GM23248 (cell line): ENCODE data around the gene FBXO15. TPM values are rescaled to one million over a fixed set of nuclear protein-coding genes. Genes with fewer than 3 reads are reported as not detected.

ENCODE experiments used
- DNase-seq: peaks from one replicate; pipeline ENCODE4 v3.0.0-alpha.2; 2015
- H2AFZ ChIP-seq: fragments of 200-600 bp; sonication (generic); 2 replicates; pipeline ENCODE4 v1.6.1; 2016; ENCODE audit warnings: antibody characterized with exemption
- H3F3A ChIP-seq: fragments of 200-600 bp; sonication (generic); 2 replicates; pipeline ENCODE4 v1.6.1; 2016; ENCODE audit warnings: mild to moderate bottlenecking, antibody characterized with exemption, mixed run types; ENCODE audit not compliant: insufficient read depth
- H3K27ac ChIP-seq: fragments of 200-600 bp; sonication (generic); 2 replicates; pipeline ENCODE4 v1.5.1; 2016; ENCODE audit warnings: mild to moderate bottlenecking
- H3K27me3 ChIP-seq: fragments of 200-600 bp; sonication (generic); replicated peaks from 2 replicates; pipeline ENCODE4 v1.6.1; 2016; ENCODE audit warnings: mild to moderate bottlenecking; ENCODE audit not compliant: insufficient read depth
- H3K36me3 ChIP-seq: fragments of 200-600 bp; sonication (generic); 2 replicates; pipeline ENCODE4 v1.6.1; 2016; ENCODE audit warnings: low read depth, mild to moderate bottlenecking
- H3K4me1 ChIP-seq: fragments of 200-600 bp; sonication (generic); 2 replicates; pipeline ENCODE4 v1.6.1; 2016; ENCODE audit warnings: mild to moderate bottlenecking; ENCODE audit not compliant: insufficient read depth
- H3K4me2 ChIP-seq: fragments of 200-600 bp; sonication (generic); one replicate; pipeline ENCODE4 v1.6.1; 2016; ENCODE audit warnings: mild to moderate bottlenecking; ENCODE audit not compliant: unreplicated experiment
- H3K4me3 ChIP-seq: fragments of 200-600 bp; sonication (generic); 2 replicates; pipeline ENCODE4 v1.5.1; 2016; ENCODE audit warnings: mild to moderate bottlenecking
- H3K79me2 ChIP-seq: fragments of 200-600 bp; sonication (generic); 2 replicates; pipeline ENCODE4 v1.6.1; 2016; ENCODE audit warnings: mild to moderate bottlenecking; ENCODE audit not compliant: insufficient read depth
- H3K9ac ChIP-seq: fragments of 200-600 bp; sonication (generic); 2 replicates; pipeline ENCODE4 v1.6.1; 2016; ENCODE audit warnings: mild to moderate bottlenecking
- H3K9me2 ChIP-seq: fragments of 200-600 bp; sonication (generic); 2 replicates; pipeline ENCODE4 v1.6.1; 2016; ENCODE audit warnings: mixed run types, mild to moderate bottlenecking, moderate library complexity; ENCODE audit not compliant: insufficient read depth
- H3K9me3 ChIP-seq: fragments of 200-600 bp; sonication (generic); one replicate; pipeline ENCODE4 v1.6.1; 2017; ENCODE audit warnings: low read depth
- H4K20me1 ChIP-seq: fragments of 200-600 bp; sonication (generic); 2 replicates; pipeline ENCODE4 v1.6.0; 2016; ENCODE audit not compliant: insufficient read depth
- EZH2 ChIP-seq: fragments of 200-600 bp; sonication (generic); IDR thresholded peaks from 2 replicates; pipeline ENCODE4 v1.6.1; 2018; ENCODE audit warnings: antibody characterized with exemption, mild to moderate bottlenecking; ENCODE audit not compliant: insufficient read depth, poor library complexity, severe bottlenecking
- EZH2phosphoT487 ChIP-seq: fragments of 200-600 bp; sonication (generic); IDR thresholded peaks from 2 replicates; pipeline ENCODE4 v1.6.1; 2018; ENCODE audit warnings: antibody characterized with exemption, moderate library complexity, mild to moderate bottlenecking, low read depth; ENCODE audit not compliant: insufficient read depth
- WGBS, 2 experiments: methylation state at CpG; one replicate each; pipeline ENCODE4 v1.1.6; 2015 to 2017; ENCODE audit warnings: low lambda C conversion rate in 2 of 2, low coverage in 1 of 2; ENCODE audit errors: missing lambda C conversion rate in 2 of 2; 5-methylcytosine and 5-hydroxymethylcytosine counted together
- in situ Hi-C: fragments of 300-500 bp; cut with MboI; formaldehyde crosslinking; loops from 2 replicates; pipeline ENCODE4 v1.15.0; 2020
- polyA plus RNA-seq: library from polyadenylated mRNA; unstranded; fragments of >200 nt; fragmentation: Nextera tagmentation; extraction: Ambion mirVana; gene quantifications from 2 replicates; pipeline ENCODE4 v1.2.1, GENCODE V29; 2016
- total RNA-seq: library from RNA; depleted of rRNA; stranded (reverse); fragments of >200 nt; shearing (Covaris generic); gene quantifications from 2 replicates; pipeline ENCODE4 v1.2.3, GENCODE V29; 2014

The FBXO15 gene
- total and polyA plus RNA-seq, 2 experiments from 2014 or later: 0.22 to 1.1 TPM

GRCh38 chr18:74092922-74093321 is 54.7 kb downstream of the FBXO15 start:
- Histone ChIP-seq H4K20me1 (no peaks in the 10 kb centered on the region), H2AFZ (no peak overlapping the region), H3K27ac (no peak overlapping the region), H3K4me1 (no peaks in the 10 kb centered on the region), H3K36me3 (no peaks in the 10 kb centered on the region), H3K27me3 (no peaks in the 10 kb centered on the region), H3F3A (no peaks in the 10 kb centered on the region), H3K4me3 (no peak overlapping the region), H3K9me3 (no peaks in the 10 kb centered on the region), H3K9ac (no peak overlapping the region), H3K9me2 (no peaks in the 10 kb centered on the region), H3K4me2 (no peak overlapping the region), H3K79me2 (no peaks in the 10 kb centered on the region)
- in situ Hi-C loops: no loop called here
- TF ChIP-seq EZH2phosphoT487: no peak
- TF ChIP-seq EZH2: no peak
- 19 to 21% methylated on average over 2 to 3 of the region's 3 CpGs for whole genome bisulfite sequencing, 2 experiments
- DNase-seq: no peak

DNA sequence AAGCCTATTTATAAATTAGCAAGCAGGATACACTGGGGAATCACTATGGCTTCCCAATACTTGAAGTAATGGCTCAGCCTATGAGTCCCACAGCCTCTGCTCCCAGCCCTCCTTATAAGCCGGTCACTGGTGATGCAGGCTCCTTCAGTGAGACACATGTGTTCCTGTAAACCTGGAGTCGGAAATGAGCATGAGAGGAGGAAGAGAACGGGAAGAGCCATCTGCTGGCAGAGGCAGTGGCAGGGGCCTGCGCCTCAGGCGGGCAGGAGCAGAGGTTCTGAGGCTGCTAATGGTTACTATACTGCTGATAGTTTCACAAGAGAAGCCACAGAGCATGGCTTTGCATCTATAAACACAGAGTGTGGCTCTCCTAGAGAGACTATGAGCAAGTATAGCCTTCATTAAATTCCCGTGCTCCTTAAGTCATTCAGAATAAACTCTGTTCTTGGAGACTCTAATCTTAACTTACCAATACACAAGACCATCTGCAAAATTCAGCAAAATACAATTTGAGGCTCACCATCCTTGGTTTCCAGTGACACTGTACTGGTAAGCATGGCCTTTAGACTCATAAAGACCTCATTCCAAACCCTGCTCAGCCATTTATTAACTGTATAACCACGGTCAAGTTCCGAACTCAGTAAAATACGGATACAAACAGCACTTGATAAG is 63.3 kb downstream of the FBXO15 start:
- 72 to 82% methylated on average over 9 of the region's 9 CpGs for WGBS, 2 experiments
- Histone ChIP-seq H3K9me3 (no peaks in the 10 kb centered on the region), H3F3A (no peaks in the 10 kb centered on the region), H3K27me3 (peaks cover 5% of the 10 kb centered on the region), H3K36me3 (no peaks in the 10 kb centered on the region), H3K79me2 (no peaks in the 10 kb centered on the region), H4K20me1 (no peaks in the 10 kb centered on the region), H2AFZ (no peak overlapping the region), H3K9ac (no peak overlapping the region), H3K9me2 (no peaks in the 10 kb centered on the region), H3K4me2 (no peak overlapping the region), H3K4me3 (no peak overlapping the region), H3K27ac (no peak overlapping the region), H3K4me1 (no peaks in the 10 kb centered on the region)
- no peak for TF ChIP-seq EZH2phosphoT487
- no peak for TF ChIP-seq EZH2
- in situ Hi-C loops: no loop called here
- DNase-seq: no peak

DNA sequence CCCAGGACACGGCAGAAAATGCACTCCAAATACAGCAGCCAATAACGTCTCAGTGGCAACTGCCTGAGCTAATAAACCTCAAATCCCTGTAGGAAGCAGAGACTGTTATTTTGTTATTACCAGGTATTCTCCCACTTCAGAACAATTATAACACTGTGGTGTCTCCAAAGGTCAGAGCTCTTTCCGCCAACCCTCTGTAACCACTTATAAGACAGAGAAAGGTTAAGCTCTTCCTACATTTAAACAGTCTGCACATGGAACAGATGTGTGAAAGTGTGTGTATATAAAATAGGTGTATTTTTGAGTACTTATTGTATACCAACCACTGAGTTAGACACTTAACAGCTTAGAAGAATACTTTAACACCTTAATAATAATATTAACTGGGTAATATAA is 64.1 kb downstream of the FBXO15 start:
- H3K79me2 ChIP-seq: no peaks in the 10 kb centered on the region
- DNase-seq: no peak
- H3K9me3 ChIP-seq: no peaks in the 10 kb centered on the region
- no peaks in the 10 kb centered on the region for H3K9me2 ChIP-seq
- peaks cover 13% of the 10 kb centered on the region for H3K27me3 ChIP-seq
- no peak overlapping the region for H2AFZ ChIP-seq
- TF ChIP-seq EZH2phosphoT487 (no peak), EZH2 (no peak)
- H3K4me1 ChIP-seq: no peaks in the 10 kb centered on the region
- H3K27ac ChIP-seq: no peak overlapping the region
- no peak overlapping the region for H3K4me3 ChIP-seq
- H3F3A ChIP-seq: no peaks in the 10 kb centered on the region
- H4K20me1 ChIP-seq: no peaks in the 10 kb centered on the region
- WGBS, 2 experiments: 47 to 59% methylated on average over 3 of the region's 3 CpGs
- no peak overlapping the region for H3K4me2 ChIP-seq
- in situ Hi-C loops: no loop called here
- H3K9ac ChIP-seq: no peak overlapping the region
- no peaks in the 10 kb centered on the region for H3K36me3 ChIP-seq

DNA sequence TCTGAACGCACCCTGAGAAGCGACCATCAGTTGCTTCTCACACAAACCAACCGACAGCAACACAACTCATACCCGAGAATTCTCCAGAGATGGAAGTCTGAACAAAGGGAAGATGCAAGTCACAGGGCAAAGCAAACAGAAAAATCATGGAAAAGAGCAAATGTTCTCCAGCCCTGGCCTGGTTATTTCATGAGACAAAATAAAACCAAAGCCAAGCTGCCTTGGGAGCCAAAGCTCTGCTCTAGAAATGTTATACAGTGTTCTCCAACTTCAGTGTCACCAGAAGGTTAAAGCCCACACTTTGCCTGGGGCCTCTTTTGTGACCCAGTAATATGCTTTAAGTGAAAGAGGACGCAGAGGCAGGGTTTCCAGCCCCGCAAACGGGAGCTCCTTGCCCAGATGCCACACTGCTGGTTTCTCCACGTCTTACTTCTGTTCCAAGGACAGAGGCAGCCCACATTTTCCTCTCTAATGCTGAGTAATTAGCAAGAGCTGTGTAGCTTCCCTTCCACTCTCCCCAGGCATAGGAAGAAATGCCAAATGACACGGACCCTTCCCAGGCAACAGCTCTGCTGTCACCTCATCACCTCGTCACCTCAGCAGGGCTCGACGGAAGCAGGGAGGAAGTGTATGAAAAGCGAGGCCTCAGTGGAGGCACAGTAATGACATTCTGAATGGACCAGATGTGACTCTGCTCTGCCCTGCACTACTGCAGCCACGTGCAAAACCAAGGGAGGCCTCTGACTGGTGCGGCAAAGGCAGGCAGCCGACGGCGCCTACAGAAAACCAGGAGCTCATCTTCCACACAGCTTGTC is 64.7 kb downstream of the FBXO15 start:
- Histone ChIP-seq H3K9ac (no peak overlapping the region), H4K20me1 (no peaks in the 10 kb centered on the region), H3K27ac (no peak overlapping the region), H3K27me3 (peaks cover 14% of the 10 kb centered on the region), H3F3A (no peaks in the 10 kb centered on the region), H3K4me3 (no peak overlapping the region), H2AFZ (peak overlapping the region; percentile 69), H3K79me2 (no peaks in the 10 kb centered on the region), H3K4me1 (no peaks in the 10 kb centered on the region), H3K4me2 (no peak overlapping the region), H3K9me3 (no peaks in the 10 kb centered on the region), H3K36me3 (no peaks in the 10 kb centered on the region), H3K9me2 (no peaks in the 10 kb centered on the region)
- WGBS, 2 experiments: 28 to 30% methylated on average over 18 of the region's 18 CpGs
- in situ Hi-C loops: no loop called here
- DNase-seq: no peak
- no peak for TF ChIP-seq EZH2
- no peak for TF ChIP-seq EZH2phosphoT487
